PC-9 (cell line): Measurements from ENCODE around the gene CTSG. TPM values are rescaled to one million over a fixed set of nuclear protein-coding genes. Genes with fewer than 3 reads are reported as not detected.
"Not testable (repeated sequence)": the region's sequence is repeated elsewhere in the genome, so short reads cannot be mapped to it uniquely, and the experiment has no call there.

ENCODE experiments used
- BruUV-seq: library from RNA; stranded (reverse); fragments of 400-500 nt; replicated peaks from 2 replicates; lab custom pipeline; 2021; lab: Mats Ljungman, UMichigan
- CTCF ChIA-PET: fragments of 300-600 bp; sonication (Branson Sonifier 250); formaldehyde crosslinking; loops from one replicate; lab custom pipeline; 2022; ENCODE audit warnings: antibody characterized with exemption; lab: Charles Lee
- POLR2A ChIA-PET: fragments of 300-600 bp; sonication (Branson Sonifier 250); formaldehyde crosslinking; loops from one replicate; lab custom pipeline; 2022; ENCODE audit warnings: antibody characterized with exemption; ENCODE audit not compliant: unreplicated experiment; lab: Charles Lee
- DNase-seq, 2 experiments: peaks; one replicate each; pipeline versions ENCODE4 v3.0.0 to v3.0.0-alpha.2; 2015 to 2022; ENCODE audit warnings: mixed read lengths in 1 of 2
- H2AFZ ChIP-seq: fragments of 200-600 bp; sonication (generic); 2 replicates; pipeline ENCODE4 v1.8.1; 2017; ENCODE audit warnings: antibody characterized with exemption
- H3F3A ChIP-seq: fragments of 200-600 bp; sonication (generic); 2 replicates; pipeline ENCODE4 v1.8.1; 2017; ENCODE audit warnings: antibody characterized with exemption, mild to moderate bottlenecking, low read depth; ENCODE audit not compliant: insufficient read depth
- H3K27ac ChIP-seq: fragments of 200-600 bp; sonication (generic); 2 replicates; pipeline ENCODE4 v1.6.1; 2016; ENCODE audit warnings: mixed run types
- H3K27me3 ChIP-seq: fragments of 200-600 bp; sonication (generic); 2 replicates; pipeline ENCODE4 v1.6.1; 2016; ENCODE audit warnings: low read depth, mixed run types; ENCODE audit not compliant: insufficient read depth
- H3K36me3 ChIP-seq: fragments of 200-600 bp; sonication (generic); 2 replicates; pipeline ENCODE4 v1.6.1; 2016; ENCODE audit warnings: low read depth, mixed run types
- H3K4me1 ChIP-seq: fragments of 200-600 bp; sonication (generic); replicated peaks from 2 replicates; pipeline ENCODE4 v1.6.1; 2016; ENCODE audit warnings: mixed run types; ENCODE audit not compliant: insufficient read depth
- H3K4me2 ChIP-seq: fragments of 200-600 bp; sonication (generic); 2 replicates; pipeline ENCODE4 v1.6.1; 2017; ENCODE audit warnings: mixed run types
- H3K4me3 ChIP-seq: fragments of 200-600 bp; sonication (generic); 2 replicates; pipeline ENCODE4 v1.6.1; 2016; ENCODE audit warnings: mixed run types
- H3K79me2 ChIP-seq: fragments of 200-600 bp; sonication (generic); 2 replicates; pipeline ENCODE4 v1.6.1; 2017; ENCODE audit warnings: low read depth, mixed run types
- H3K9me2 ChIP-seq: fragments of 200-600 bp; sonication (generic); 2 replicates; pipeline ENCODE4 v1.8.1; 2017; ENCODE audit warnings: mild to moderate bottlenecking; ENCODE audit not compliant: insufficient read depth
- H3K9me3 ChIP-seq: fragments of 200-600 bp; sonication (generic); 2 replicates; pipeline ENCODE4 v1.8.1; 2016; ENCODE audit warnings: low read depth; ENCODE audit not compliant: insufficient read depth
- H4K20me1 ChIP-seq: fragments of 200-600 bp; sonication (generic); 2 replicates; pipeline ENCODE4 v1.8.1; 2017; ENCODE audit not compliant: insufficient read depth
- EZH2 ChIP-seq: fragments of 200-600 bp; sonication (generic); IDR thresholded peaks from 2 replicates; pipeline ENCODE4 v1.8.0; 2017; ENCODE audit warnings: antibody characterized with exemption, low read depth
- intact Hi-C: fragments of 100-400 bp; cut with micrococcal nuclease; formaldehyde crosslinking; loops from one replicate; pipeline ENCODE4 v1.10.0; 2022; ENCODE audit not compliant: unreplicated experiment
- total RNA-seq: library from RNA; stranded (reverse); gene quantifications from 2 replicates; pipeline ENCODE4 v1.2.3, GENCODE V29; 2021
- TF ChIP-seq, protein P1 (sequence below): fragments of 200-600 bp; sonication (generic); conservative IDR thresholded peaks from 2 replicates; pipeline ENCODE4 v1.6.1; 2017; ENCODE audit warnings: mixed run types, antibody characterized with exemption, mild to moderate bottlenecking, moderate library complexity

Gene CTSG
- total RNA-seq, 1 experiment from 2014 or later = not detected

DNA sequence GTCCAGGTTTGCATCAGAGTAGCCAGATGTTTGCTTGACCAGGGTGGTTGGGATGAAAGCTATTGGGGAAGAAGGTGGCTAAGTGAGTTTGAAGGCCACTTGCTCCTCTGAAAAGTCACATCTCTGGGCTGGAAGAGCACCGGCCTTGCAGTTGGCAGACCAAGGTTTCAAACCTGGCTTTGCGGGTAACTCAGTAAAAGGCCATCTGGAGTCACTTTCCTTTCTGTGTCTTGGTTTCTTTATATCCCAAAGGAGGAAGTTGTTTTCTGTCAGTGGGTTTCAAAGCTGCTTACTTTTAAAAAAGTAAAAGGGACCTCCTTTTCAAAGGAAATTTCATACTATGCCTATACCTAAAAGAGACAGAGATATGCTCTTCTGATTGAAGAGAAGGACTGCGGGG is 41.8 kb downstream of the CTSG start:
- Histone ChIP-seq H3K9me2 (no peaks in the 10 kb centered on the region), H3K27me3 (no peaks in the 10 kb centered on the region), H3K79me2 (no peaks in the 10 kb centered on the region), H2AFZ (no peak overlapping the region), H4K20me1 (no peaks in the 10 kb centered on the region), H3K36me3 (no peaks in the 10 kb centered on the region), H3K4me2 (no peak overlapping the region), H3K27ac (no peak overlapping the region), H3K9me3 (no peaks in the 10 kb centered on the region), H3F3A (no peaks in the 10 kb centered on the region), H3K4me3 (no peak overlapping the region), H3K4me1 (no peaks in the 10 kb centered on the region)
- DNase-seq = no peak
- POLR2A ChIA-PET = no interaction called here
- TF ChIP-seq, protein P1, sequence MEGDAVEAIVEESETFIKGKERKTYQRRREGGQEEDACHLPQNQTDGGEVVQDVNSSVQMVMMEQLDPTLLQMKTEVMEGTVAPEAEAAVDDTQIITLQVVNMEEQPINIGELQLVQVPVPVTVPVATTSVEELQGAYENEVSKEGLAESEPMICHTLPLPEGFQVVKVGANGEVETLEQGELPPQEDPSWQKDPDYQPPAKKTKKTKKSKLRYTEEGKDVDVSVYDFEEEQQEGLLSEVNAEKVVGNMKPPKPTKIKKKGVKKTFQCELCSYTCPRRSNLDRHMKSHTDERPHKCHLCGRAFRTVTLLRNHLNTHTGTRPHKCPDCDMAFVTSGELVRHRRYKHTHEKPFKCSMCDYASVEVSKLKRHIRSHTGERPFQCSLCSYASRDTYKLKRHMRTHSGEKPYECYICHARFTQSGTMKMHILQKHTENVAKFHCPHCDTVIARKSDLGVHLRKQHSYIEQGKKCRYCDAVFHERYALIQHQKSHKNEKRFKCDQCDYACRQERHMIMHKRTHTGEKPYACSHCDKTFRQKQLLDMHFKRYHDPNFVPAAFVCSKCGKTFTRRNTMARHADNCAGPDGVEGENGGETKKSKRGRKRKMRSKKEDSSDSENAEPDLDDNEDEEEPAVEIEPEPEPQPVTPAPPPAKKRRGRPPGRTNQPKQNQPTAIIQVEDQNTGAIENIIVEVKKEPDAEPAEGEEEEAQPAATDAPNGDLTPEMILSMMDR = no peak
- no peak for TF ChIP-seq EZH2
- CTCF ChIA-PET = no interaction called here
- intact Hi-C loops = no loop called here
- BruUV-seq = no TSS peak

- H2AFZ ChIP-seq, H3K4me2 ChIP-seq, CTCF ChIA-PET, H4K20me1 ChIP-seq, H3F3A ChIP-seq, H3K36me3 ChIP-seq, H3K4me3 ChIP-seq, intact Hi-C loops, BruUV-seq, POLR2A ChIA-PET, H3K27ac ChIP-seq, H3K4me1 ChIP-seq, H3K27me3 ChIP-seq, H3K9me3 ChIP-seq, DNase-seq, H3K79me2 ChIP-seq, H3K9me2 ChIP-seq: not testable (repeated sequence)
Measured at GRCh38 chr14:24525877-24526620, 50.0 kb downstream of the CTSG start.

Other genes with a start within 250 kb of the CTSG start
- gene ADCY4, start 241.2 kb downstream of the CTSG start, total RNA-seq = 1.8 and 2.0 TPM in 2 replicates
- gene RIPK3, start 236.3 kb downstream of the CTSG start, total RNA-seq = 4.0 and 6.4 TPM in 2 replicates
- 48.3 and 76.3 TPM in 2 replicates for gene NFATC4, start 208.1 kb downstream of the CTSG start, total RNA-seq
- 15.1 and 17.7 TPM in 2 replicates for gene NYNRIN, start 177.2 kb downstream of the CTSG start, total RNA-seq
- 7.6 and 8.3 TPM in 2 replicates for gene CBLN3, start 146.6 kb downstream of the CTSG start, total RNA-seq
- 51.5 and 53.4 TPM in 2 replicates for gene KHNYN, start 146.3 kb downstream of the CTSG start, total RNA-seq
- 14.8 and 17.2 TPM in 2 replicates for gene SDR39U1, start 133.5 kb downstream of the CTSG start, total RNA-seq
- gene CMA1, start 68.0 kb downstream of the CTSG start, total RNA-seq = not detected in 2 replicates
- gene GZMH, start 33.4 kb upstream of the CTSG start, total RNA-seq = not detected in 2 replicates
- not detected in 2 replicates for gene GZMB, start 57.9 kb upstream of the CTSG start, total RNA-seq